ENCODE results near the gene BCL11B.

Gene BCL11B

GRCh38 chr14:99313234-99313633, 41.2 kb upstream of the BCL11B start:
- CTCF ChIA-PET, result interaction anchor here (0.6 kb wide), 1 partner anchor 30 kb away, joined by 3 read pairs; no protein-coding TSS in a partner anchor
- no peak for DNase-seq (ENCODE audit: extremely low spot score)
- TF ChIP-seq SUZ12 (IDR thresholded peaks at IDR 0.05), result no peak
- no peak for TF ChIP-seq L3MBTL2 (conservative IDR thresholded peaks at IDR 0.05)
- no peak for TF ChIP-seq NFRKB (IDR thresholded peaks at IDR 0.05)
- no peak for TF ChIP-seq BHLHE40 (IDR thresholded peaks at IDR 0.05; ENCODE audit: borderline replicate concordance)
- no peak for TF ChIP-seq ELF4 (IDR thresholded peaks at IDR 0.05)
- POLR2A ChIA-PET, result no interaction called here

DNA sequence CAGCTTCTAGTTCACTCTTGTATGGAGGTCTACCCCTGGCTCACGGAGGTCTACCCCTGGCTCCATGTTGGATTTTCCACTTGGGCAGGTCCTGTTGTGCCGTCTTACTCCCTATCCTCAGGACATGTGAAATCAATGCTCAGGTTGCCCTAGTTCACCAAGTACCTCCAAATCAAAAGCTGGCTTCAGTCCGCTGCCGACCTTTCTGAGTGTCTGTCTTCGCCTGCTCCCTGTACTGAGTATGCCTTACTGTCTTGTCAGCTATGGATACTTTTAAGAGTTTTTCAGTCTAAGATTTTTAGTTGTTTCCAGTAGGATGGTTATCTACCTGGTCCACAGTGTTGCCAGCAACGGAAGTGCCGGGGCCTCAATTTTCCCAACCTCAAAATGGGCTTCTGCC, 40.1 kb upstream of the BCL11B start:
- TF ChIP-seq ZNF384 (IDR thresholded peaks at IDR 0.05), result no peak
- TF ChIP-seq FOXM1 (IDR thresholded peaks at IDR 0.05; ENCODE audit: borderline replicate concordance), result no peak
- no peak for TF ChIP-seq SUZ12 (IDR thresholded peaks at IDR 0.05)
- TF ChIP-seq FOXK2 (IDR thresholded peaks at IDR 0.05), result no peak
- TF ChIP-seq SP1 (IDR thresholded peaks at IDR 0.05), result no peak
- no peak for TF ChIP-seq TARDBP (IDR thresholded peaks at IDR 0.05)
- TF ChIP-seq LEF1 (IDR thresholded peaks at IDR 0.05; ENCODE audit: borderline replicate concordance), result no peak
- no peak for TF ChIP-seq PKNOX1 (IDR thresholded peaks at IDR 0.05)
- no peak for TF ChIP-seq CTBP1 (IDR thresholded peaks at IDR 0.05; ENCODE audit: borderline replicate concordance)
- no peak for TF ChIP-seq FOXA1 (IDR thresholded peaks at IDR 0.05)
- TF ChIP-seq NFRKB (IDR thresholded peaks at IDR 0.05), result no peak
- no peak for TF ChIP-seq HDGF (IDR thresholded peaks at IDR 0.05; ENCODE audit: borderline replicate concordance)
- no peak for TF ChIP-seq ARNT (IDR thresholded peaks at IDR 0.05)
- TF ChIP-seq ELF4 (IDR thresholded peaks at IDR 0.05), result no peak
- TF ChIP-seq L3MBTL2 (conservative IDR thresholded peaks at IDR 0.05), result no peak
- no peak for DNase-seq (ENCODE audit: extremely low spot score)
- POLR2A ChIA-PET, result no interaction called here
- CTCF ChIA-PET, result interaction anchor here (1.2 kb wide), 1 partner anchor 8 kb away, joined by 5 read pairs; no protein-coding TSS in a partner anchor

- ChIA-PET POLR2A (no interaction called here), CTCF (interaction anchor here (0.6 to 1.4 kb wide), 4 partner anchors 11 to 98 kb away, joined by 3 to 4 read pairs (median 3); no protein-coding TSS in a partner anchor)
- TF ChIP-seq NFRKB (IDR thresholded peaks at IDR 0.05) (no peak), PKNOX1 (IDR thresholded peaks at IDR 0.05) (no peak), BHLHE40 (IDR thresholded peaks at IDR 0.05; ENCODE audit: borderline replicate concordance) (no peak), HDGF (IDR thresholded peaks at IDR 0.05; ENCODE audit: borderline replicate concordance) (no peak), L3MBTL2 (conservative IDR thresholded peaks at IDR 0.05) (no peak), LEF1 (IDR thresholded peaks at IDR 0.05; ENCODE audit: borderline replicate concordance) (no peak), FOXM1 (IDR thresholded peaks at IDR 0.05; ENCODE audit: borderline replicate concordance) (no peak), TARDBP (IDR thresholded peaks at IDR 0.05) (no peak), CTBP1 (IDR thresholded peaks at IDR 0.05; ENCODE audit: borderline replicate concordance) (no peak), ARNT (IDR thresholded peaks at IDR 0.05) (no peak)
- no peak for DNase-seq (ENCODE audit: extremely low spot score)
Observed at GRCh38 chr14:99309220-99309766, 37.3 kb upstream of the BCL11B start.

DNA sequence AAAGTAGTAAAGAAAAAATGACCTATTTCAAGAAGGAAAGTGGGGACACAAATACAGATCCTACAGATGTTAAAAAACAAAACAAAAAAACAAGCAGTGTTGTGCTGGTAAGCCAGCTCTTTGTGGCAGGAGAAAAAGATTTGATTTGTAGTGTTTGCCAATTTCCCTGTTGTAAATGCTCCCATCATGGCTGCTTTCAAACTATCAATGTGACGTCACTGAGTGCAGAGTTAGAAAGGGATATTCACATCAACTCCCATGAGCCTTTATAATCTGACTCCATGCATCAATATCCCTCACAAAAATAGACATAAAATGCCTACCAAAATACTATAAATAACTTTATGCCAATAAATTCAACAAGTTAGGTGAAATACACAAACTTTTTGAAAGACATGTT, 32.2 kb upstream of the BCL11B start:
- TF ChIP-seq BHLHE40 (IDR thresholded peaks at IDR 0.05; ENCODE audit: borderline replicate concordance), result no peak
- no peak for TF ChIP-seq NFRKB (IDR thresholded peaks at IDR 0.05)
- no peak for TF ChIP-seq ZNF384 (IDR thresholded peaks at IDR 0.05)
- no peak for TF ChIP-seq L3MBTL2 (conservative IDR thresholded peaks at IDR 0.05)
- TF ChIP-seq HDGF (IDR thresholded peaks at IDR 0.05; ENCODE audit: borderline replicate concordance), result no peak
- TF ChIP-seq TARDBP (IDR thresholded peaks at IDR 0.05), result no peak
- TF ChIP-seq FOXA1 (IDR thresholded peaks at IDR 0.05), result no peak
- no peak for TF ChIP-seq PKNOX1 (IDR thresholded peaks at IDR 0.05)
- no peak for TF ChIP-seq SUZ12 (IDR thresholded peaks at IDR 0.05)
- no peak for TF ChIP-seq ARNT (IDR thresholded peaks at IDR 0.05)
- no peak for TF ChIP-seq FOXM1 (IDR thresholded peaks at IDR 0.05; ENCODE audit: borderline replicate concordance)
- TF ChIP-seq ELF4 (IDR thresholded peaks at IDR 0.05), result no peak
- no peak for TF ChIP-seq LEF1 (IDR thresholded peaks at IDR 0.05; ENCODE audit: borderline replicate concordance)
- no peak for TF ChIP-seq CTBP1 (IDR thresholded peaks at IDR 0.05; ENCODE audit: borderline replicate concordance)
- TF ChIP-seq FOXK2 (IDR thresholded peaks at IDR 0.05), result no peak
- no peak for TF ChIP-seq SP1 (IDR thresholded peaks at IDR 0.05)
- POLR2A ChIA-PET, result interaction anchor here (1.0 kb wide), 1 partner anchor 16 kb away, joined by 3 read pairs; no protein-coding TSS in a partner anchor
- CTCF ChIA-PET, result interaction anchor here (1.3 kb wide), 1 partner anchor 16 kb away, joined by 5 read pairs; no protein-coding TSS in a partner anchor
- DNase-seq (ENCODE audit: extremely low spot score), result no peak

- POLR2A ChIA-PET, result no interaction called here
- CTCF ChIA-PET, result no interaction called here
- DNase-seq (ENCODE audit: extremely low spot score), result no peak
- no peak for TF ChIP-seq ZNF384 (IDR thresholded peaks at IDR 0.05)
- TF ChIP-seq BHLHE40 (IDR thresholded peaks at IDR 0.05; ENCODE audit: borderline replicate concordance), result no peak
- TF ChIP-seq ARNT (IDR thresholded peaks at IDR 0.05), result no peak
- TF ChIP-seq CTBP1 (IDR thresholded peaks at IDR 0.05; ENCODE audit: borderline replicate concordance), result no peak
- no peak for TF ChIP-seq ELF4 (IDR thresholded peaks at IDR 0.05)
- TF ChIP-seq HDGF (IDR thresholded peaks at IDR 0.05; ENCODE audit: borderline replicate concordance), result no peak
Observed at GRCh38 chr14:99300190-99300589, 28.2 kb upstream of the BCL11B start.

- ChIA-PET POLR2A (no interaction called here), CTCF (interaction anchor here (0.6 kb wide), 1 partner anchor 99 kb away, joined by 3 read pairs; no protein-coding TSS in a partner anchor)
- TF ChIP-seq ELF4 (IDR thresholded peaks at IDR 0.05) (no peak), SP1 (IDR thresholded peaks at IDR 0.05) (no peak), PKNOX1 (IDR thresholded peaks at IDR 0.05) (no peak)
- DNase-seq (ENCODE audit: extremely low spot score), result no peak
Observed at GRCh38 chr14:99296517-99296916, 24.5 kb upstream of the BCL11B start.

All from HEK293T (cell line).